Neuronal stem cell (in vitro differentiated cells): ENCODE results near the gene PDPK1.
A peak's percentile ranks its signal among the peaks of the same experiment; 100 is the strongest.

Experiments used
- DNase-seq: peaks from one replicate; pipeline ENCODE4 v3.0.0-alpha.2; 2013; ENCODE audit warnings: low spot score
- H2AFZ ChIP-seq: one replicate; pipeline ENCODE4 v1.6.1; 2013; ENCODE audit warnings: mild to moderate bottlenecking, low read length, inconsistent platforms
- H2AK5ac ChIP-seq: 2 replicates; pipeline ENCODE4 v1.6.1; 2013; ENCODE audit warnings: low read depth, mild to moderate bottlenecking, inconsistent platforms, low read length, moderate library complexity, mixed read lengths
- H2BK120ac ChIP-seq: 2 replicates; pipeline ENCODE4 v1.6.1; 2013; ENCODE audit warnings: low read depth, mild to moderate bottlenecking, inconsistent platforms, low read length, moderate library complexity, mixed read lengths
- H2BK12ac ChIP-seq: one replicate; pipeline ENCODE4 v1.6.1; 2013; ENCODE audit warnings: low read length, inconsistent platforms
- H2BK15ac ChIP-seq: 2 replicates; pipeline ENCODE4 v1.6.1; 2013; ENCODE audit warnings: mild to moderate bottlenecking, low read length, inconsistent platforms, mixed read lengths
- H2BK5ac ChIP-seq: one replicate; pipeline ENCODE4 v1.6.1; 2013; ENCODE audit warnings: inconsistent platforms, mild to moderate bottlenecking, low read length, moderate library complexity
- H3K14ac ChIP-seq: one replicate; pipeline ENCODE4 v1.6.1; 2013; ENCODE audit warnings: low read length, inconsistent platforms
- H3K18ac ChIP-seq: 2 replicates; pipeline ENCODE4 v1.6.1; 2013; ENCODE audit warnings: low read length, inconsistent platforms
- H3K23ac ChIP-seq: 2 replicates; pipeline ENCODE4 v1.6.1; 2013; ENCODE audit warnings: low read depth, mild to moderate bottlenecking, mixed read lengths, low read length, inconsistent platforms; ENCODE audit not compliant: poor library complexity
- H3K27ac ChIP-seq: replicated peaks from 3 replicates; pipeline ENCODE4 v1.5.1; 2013; ENCODE audit warnings: low read length, inconsistent platforms
- H3K27me3 ChIP-seq, 3 experiments: 2 replicates each; pipeline ENCODE4 v1.6.1; 2013; ENCODE audit warnings: low read length in 3 of 3, mild to moderate bottlenecking in 2 of 3, inconsistent platforms in 1 of 3, low read depth in 1 of 3, mixed read lengths in 1 of 3, moderate library complexity in 1 of 3; ENCODE audit not compliant: control insufficient read depth in 3 of 3, insufficient read depth in 3 of 3
- H3K36me3 ChIP-seq, 2 donors: replicated peaks in 1 of 2; 2 replicates each; pipeline ENCODE4 v1.6.1; 2013; ENCODE audit warnings: low read length in 2 of 2; ENCODE audit not compliant: control insufficient read depth in 2 of 2, insufficient read depth in 2 of 2
- H3K4ac ChIP-seq: 2 replicates; pipeline ENCODE4 v1.6.1; 2013; ENCODE audit warnings: inconsistent platforms, mild to moderate bottlenecking, low read length, moderate library complexity
- H3K4me1 ChIP-seq, 2 donors: 1 replicate in 1 of 2; 2 replicates in 1 of 2; pipeline ENCODE4 v1.6.1; 2013; ENCODE audit warnings: low read length in 2 of 2, low read depth in 1 of 2; ENCODE audit not compliant: control insufficient read depth in 2 of 2, insufficient read depth in 1 of 2
- H3K4me2 ChIP-seq: one replicate; pipeline ENCODE4 v1.6.1; 2013; ENCODE audit warnings: mild to moderate bottlenecking, low read length, inconsistent platforms; ENCODE audit not compliant: insufficient read depth, poor library complexity, severe bottlenecking
- H3K4me3 ChIP-seq, 2 donors: 2 replicates each; pipeline ENCODE4 v1.5.1; 2013; ENCODE audit warnings: low read length in 2 of 2, mild to moderate bottlenecking in 2 of 2, inconsistent platforms in 1 of 2, moderate library complexity in 1 of 2
- H3K79me1 ChIP-seq: one replicate; pipeline ENCODE4 v1.6.1; 2013; ENCODE audit warnings: low read depth, mild to moderate bottlenecking, inconsistent platforms, low read length, moderate library complexity
- H3K9ac ChIP-seq: one replicate; pipeline ENCODE4 v1.6.1; 2013; ENCODE audit warnings: mild to moderate bottlenecking, low read depth, low read length, inconsistent platforms; ENCODE audit not compliant: poor library complexity
- H3K9me3 ChIP-seq, 2 donors: replicated peaks in 1 of 2; 2 replicates each; pipeline versions ENCODE3 to v1.6.1; 2013; ENCODE audit warnings: low read length in 2 of 2, mild to moderate bottlenecking in 2 of 2, inconsistent platforms in 1 of 2, low read depth in 1 of 2, mixed read lengths in 1 of 2, moderate library complexity in 1 of 2; ENCODE audit not compliant: control insufficient read depth in 2 of 2, insufficient read depth in 1 of 2
- H4K8ac ChIP-seq: one replicate; pipeline ENCODE4 v1.6.1; 2013; ENCODE audit warnings: low read depth, mild to moderate bottlenecking, inconsistent platforms, low read length, moderate library complexity
- H4K91ac ChIP-seq: one replicate; pipeline ENCODE4 v1.6.1; 2013; ENCODE audit warnings: low read length, low read depth, mild to moderate bottlenecking, inconsistent platforms; ENCODE audit not compliant: poor library complexity
- WGBS, 2 donors: extraction: QIAGEN DNeasy Blood & Tissue Kit; methylation state at CpG; one replicate each; pipeline ENCODE4 v1.1.7; 2013; ENCODE audit warnings: missing lambda C conversion rate in 2 of 2, mixed read lengths in 1 of 2; ENCODE audit not compliant: insufficient read length in 2 of 2, insufficient replicate concordance in 1 of 2; ENCODE audit errors: extremely low coverage in 2 of 2; 5-methylcytosine and 5-hydroxymethylcytosine counted together

PDPK1 gene

GRCh38 chr16:2507052-2507659 lies 30.7 kb upstream of the PDPK1 start:
- Histone ChIP-seq H2BK120ac (no peak overlapping the region), H3K27me3 (no peaks in the 10 kb centered on the region), H2AK5ac (no peak overlapping the region), H3K4ac (no peak overlapping the region), H3K9me3 (peaks cover 0 to 3% of the 10 kb centered on the region in 2 donors), H2BK15ac (peak overlapping the region; percentile 37), H3K23ac (no peak overlapping the region), H3K9ac (peak overlapping the region; percentile 30), H3K4me2 (no peak overlapping the region), H2BK5ac (peak overlapping the region; percentile 66), H3K14ac (no peak overlapping the region), H3K18ac (no peak overlapping the region), H3K27ac (no peak overlapping the region), H3K36me3 (peaks cover 0 to 2% of the 10 kb centered on the region in 2 donors), H3K79me1 (peaks cover 4% of the 10 kb centered on the region), H4K8ac (no peak overlapping the region), H3K4me1 (peaks cover 10 to 13% of the 10 kb centered on the region in 2 donors), H4K91ac (no peak overlapping the region), H3K4me3 (no peak overlapping the region), H2BK12ac (no peak overlapping the region), H2AFZ (no peak overlapping the region)
- no CpG with 5 or more reads among the region's 14 CpGs for WGBS, 2 donors
- no peak for DNase-seq

DNA sequence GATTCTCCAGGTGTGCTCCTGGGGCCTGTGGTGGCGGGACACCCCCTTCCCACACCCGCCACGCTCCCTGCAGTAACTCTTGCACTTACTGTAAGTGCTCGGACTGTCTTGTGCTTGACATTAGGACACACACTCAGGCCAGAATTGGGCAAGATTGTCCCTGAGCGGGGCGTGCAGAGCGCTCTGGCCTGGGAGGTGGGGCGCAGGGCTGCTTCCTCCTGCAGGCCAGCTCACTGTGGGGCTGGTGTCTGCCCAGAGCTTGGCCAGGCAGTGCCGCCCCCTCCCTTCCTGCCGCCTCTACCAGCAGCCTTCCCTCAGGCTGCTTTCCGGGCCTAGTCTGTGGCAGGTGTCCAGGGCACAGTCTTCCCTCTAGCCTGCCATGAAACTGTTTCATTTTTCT lies 30.2 kb upstream of the PDPK1 start:
- H2AFZ ChIP-seq, result no peak overlapping the region
- H4K8ac ChIP-seq, result no peak overlapping the region
- H3K27me3 ChIP-seq, result no peaks in the 10 kb centered on the region
- no peak overlapping the region for H3K4ac ChIP-seq
- no peak overlapping the region for H2BK12ac ChIP-seq
- no peaks in the 10 kb centered on the region for H3K9me3 ChIP-seq
- no peak overlapping the region for H2AK5ac ChIP-seq
- H3K4me3 ChIP-seq, result peak overlapping the region in 1 of 2 donors; percentile 47
- no peak overlapping the region for H3K23ac ChIP-seq
- peaks cover 15% of the 10 kb centered on the region in 2 donors for H3K4me1 ChIP-seq
- no CpG with 5 or more reads among the region's 11 CpGs for WGBS, 2 donors
- H2BK5ac ChIP-seq, result peak overlapping the region; percentile 66
- peak overlapping the region; percentile 37 for H2BK15ac ChIP-seq
- H3K79me1 ChIP-seq, result peaks cover 2% of the 10 kb centered on the region
- DNase-seq, result no peak
- peak overlapping the region; percentile 30 for H3K9ac ChIP-seq
- H3K14ac ChIP-seq, result no peak overlapping the region
- no peak overlapping the region for H3K27ac ChIP-seq
- H2BK120ac ChIP-seq, result no peak overlapping the region
- no peak overlapping the region for H3K18ac ChIP-seq
- no peak overlapping the region for H4K91ac ChIP-seq
- H3K36me3 ChIP-seq, result no peaks in the 10 kb centered on the region
- H3K4me2 ChIP-seq, result no peak overlapping the region

GRCh38 chr16:2508722-2509400 lies 29.0 kb upstream of the PDPK1 start:
- Histone ChIP-seq H3K9me3 (no peaks in the 10 kb centered on the region), H3K4ac (no peak overlapping the region), H2BK5ac (peak overlapping the region; percentile 13), H3K4me3 (no peak overlapping the region), H4K91ac (no peak overlapping the region), H3K36me3 (no peaks in the 10 kb centered on the region), H3K4me2 (no peak overlapping the region), H3K9ac (no peak overlapping the region), H3K23ac (no peak overlapping the region), H3K14ac (no peak overlapping the region), H2AFZ (no peak overlapping the region), H2BK120ac (peak overlapping the region; percentile 17), H3K18ac (no peak overlapping the region), H4K8ac (no peak overlapping the region), H2BK12ac (no peak overlapping the region), H3K27me3 (no peaks in the 10 kb centered on the region), H3K27ac (no peak overlapping the region), H2BK15ac (no peak overlapping the region), H2AK5ac (peak overlapping the region; percentile 15), H3K4me1 (peaks cover 21 to 22% of the 10 kb centered on the region in 2 donors), H3K79me1 (peaks cover 2% of the 10 kb centered on the region)
- WGBS, 2 donors, result no CpG with 5 or more reads among the region's 18 CpGs
- no peak for DNase-seq

DNA sequence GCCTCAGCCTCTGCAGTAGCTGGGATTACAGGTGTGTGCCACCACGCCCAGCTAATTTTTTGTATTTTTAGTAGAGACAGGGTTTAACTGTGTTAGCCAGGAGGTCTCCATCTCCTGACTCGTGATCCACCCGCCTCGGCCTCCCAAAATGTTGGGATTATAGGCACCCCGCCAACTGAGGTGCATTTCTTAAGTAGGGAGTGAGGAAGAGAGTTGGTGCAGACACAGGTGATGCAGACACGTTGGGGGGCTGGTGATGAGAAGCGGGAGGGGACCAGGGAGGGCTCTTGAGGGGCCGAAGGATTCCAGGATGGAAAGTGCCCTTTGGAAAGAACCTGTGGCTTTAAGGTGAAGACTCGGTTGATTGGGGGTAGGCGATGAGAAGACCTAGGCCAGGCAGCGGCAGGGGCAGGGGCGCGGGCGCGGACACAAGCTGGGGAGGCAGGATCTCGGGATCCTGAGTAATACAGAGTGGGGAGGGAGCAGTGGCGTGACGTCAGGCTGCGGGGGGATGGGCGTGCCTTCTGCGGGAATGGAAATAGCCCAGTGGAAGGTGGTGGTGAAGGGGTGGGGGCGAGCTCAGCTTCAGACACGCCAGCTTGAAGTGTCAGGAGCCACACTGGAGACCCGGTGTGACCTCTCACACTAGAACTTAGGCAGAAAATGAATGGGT lies 26.6 kb upstream of the PDPK1 start:
- Histone ChIP-seq H4K8ac (no peak overlapping the region), H2BK120ac (peak overlapping the region; percentile 72), H2BK5ac (no peak overlapping the region), H2AK5ac (peak overlapping the region; percentile 91), H3K79me1 (peaks cover 11% of the 10 kb centered on the region), H3K9ac (no peak overlapping the region), H3K4me2 (no peak overlapping the region), H3K9me3 (no peaks in the 10 kb centered on the region), H3K4me1 (peaks cover 31 to 36% of the 10 kb centered on the region in 2 donors), H3K27ac (no peak overlapping the region), H4K91ac (no peak overlapping the region), H3K27me3 (no peaks in the 10 kb centered on the region), H3K36me3 (peaks cover 0 to 11% of the 10 kb centered on the region in 2 donors), H3K14ac (peak overlapping the region; percentile 27), H2BK15ac (peak overlapping the region; percentile 73), H3K4ac (no peak overlapping the region), H2BK12ac (no peak overlapping the region), H2AFZ (peak overlapping the region; percentile 23), H3K18ac (peak overlapping the region; percentile 38), H3K4me3 (no peak overlapping the region), H3K23ac (no peak overlapping the region)
- no CpG with 5 or more reads among the region's 24 CpGs for WGBS, 2 donors
- no peak for DNase-seq
